Measurements from ENCODE around the gene OR6S1. TPM values are rescaled to one million over a fixed set of nuclear protein-coding genes. Genes with fewer than 3 reads are reported as not detected.

OR6S1 gene
- total and polyA plus RNA-seq, 2 experiments from 2014 or later, result not detected

- Histone ChIP-seq H3K4me1 (ENCODE audit: insufficient read depth) (peaks cover 27% of the 10 kb centered on the region), H2AFZ (peak within 1 kb of the TSS; percentile 79), H3K79me2 (peaks cover 15% of the 10 kb centered on the region), H3K9me3 (ENCODE audit: low read depth) (no peaks in the 10 kb centered on the region), H3K9me2 (replicated peaks; ENCODE audit: insufficient read depth) (no peaks in the 10 kb centered on the region), H3K36me3 (replicated peaks; ENCODE audit: insufficient read depth, low read depth) (no peaks in the 10 kb centered on the region), H3K27me3 (no peaks in the 10 kb centered on the region), H3K27ac (peak within 1 kb of the TSS; percentile 99), H3K4me2 (peak within 1 kb of the TSS; percentile 87), H3K4me3 (peak within 1 kb of the TSS; percentile 71), H4K20me1 (ENCODE audit: insufficient read depth, poor library complexity, severe bottlenecking) (no peaks in the 10 kb centered on the region)
- whole genome bisulfite sequencing (ENCODE audit: low lambda C conversion rate, missing lambda C conversion rate), result under 1% methylated on average over 42 of the region's 42 CpGs
- peak; percentile 92 for DNase-seq (ENCODE audit: low spot score)
- no peak for TF ChIP-seq EZH2phosphoT487 (IDR thresholded peaks at IDR 0.05; ENCODE audit: low read depth, severe bottlenecking, unreplicated experiment)
- TF ChIP-seq EZH2 (IDR thresholded peaks at IDR 0.05; ENCODE audit: borderline replicate concordance), result no peak
- TF ChIP-seq CTCF (IDR thresholded peaks at IDR 0.05; ENCODE audit: poor library complexity), result peak; percentile 16
Measured at GRCh38 chr14:20683891-20684661, 42.6 kb upstream of the OR6S1 start, which contains the start of gene RNASE4. Gene RNASE4 (plus strand): TSS chr14:20684560. CDS start chr14:20699372, 14,812 bp downstream.

GRCh38 chr14:20683125-20683890 lies 41.8 kb upstream of the OR6S1 start:
- H3K4me2 ChIP-seq, result peak overlapping the region; percentile 87
- H3K4me1 ChIP-seq (ENCODE audit: insufficient read depth), result peaks cover 20% of the 10 kb centered on the region
- H3K36me3 ChIP-seq (replicated peaks; ENCODE audit: insufficient read depth, low read depth), result no peaks in the 10 kb centered on the region
- no peaks in the 10 kb centered on the region for H3K9me3 ChIP-seq (ENCODE audit: low read depth)
- H2AFZ ChIP-seq, result peak overlapping the region; percentile 79
- no peaks in the 10 kb centered on the region for H4K20me1 ChIP-seq (ENCODE audit: insufficient read depth, poor library complexity, severe bottlenecking)
- no peaks in the 10 kb centered on the region for H3K9me2 ChIP-seq (replicated peaks; ENCODE audit: insufficient read depth)
- 1% methylated on average over 38 of the region's 38 CpGs for WGBS (ENCODE audit: low lambda C conversion rate, missing lambda C conversion rate)
- H3K79me2 ChIP-seq, result peaks cover 7% of the 10 kb centered on the region
- peak overlapping the region; percentile 57 for H3K4me3 ChIP-seq
- TF ChIP-seq EZH2 (IDR thresholded peaks at IDR 0.05; ENCODE audit: borderline replicate concordance) (no peak), CTCF (IDR thresholded peaks at IDR 0.05; ENCODE audit: poor library complexity) (no peak), EZH2phosphoT487 (IDR thresholded peaks at IDR 0.05; ENCODE audit: low read depth, severe bottlenecking, unreplicated experiment) (no peak)
- H3K27ac ChIP-seq, result peak overlapping the region; percentile 99
- peak; percentile 90 for DNase-seq (ENCODE audit: low spot score)
- no peaks in the 10 kb centered on the region for H3K27me3 ChIP-seq

- H3K36me3 ChIP-seq (replicated peaks; ENCODE audit: insufficient read depth, low read depth), result no peaks in the 10 kb centered on the region
- no peak for TF ChIP-seq EZH2 (IDR thresholded peaks at IDR 0.05; ENCODE audit: borderline replicate concordance)
- TF ChIP-seq CTCF (IDR thresholded peaks at IDR 0.05; ENCODE audit: poor library complexity), result peak; percentile 19
- no peak for TF ChIP-seq EZH2phosphoT487 (IDR thresholded peaks at IDR 0.05; ENCODE audit: low read depth, severe bottlenecking, unreplicated experiment)
- no peaks in the 10 kb centered on the region for H3K79me2 ChIP-seq
- DNase-seq (ENCODE audit: low spot score), result peak; percentile 96
- no peaks in the 10 kb centered on the region for H3K9me3 ChIP-seq (ENCODE audit: low read depth)
- H4K20me1 ChIP-seq (ENCODE audit: insufficient read depth, poor library complexity, severe bottlenecking), result no peaks in the 10 kb centered on the region
- H3K4me3 ChIP-seq, result peak overlapping the region; percentile 57
- peak overlapping the region; percentile 87 for H3K4me2 ChIP-seq
- under 1% methylated on average over 39 of the region's 40 CpGs for WGBS (ENCODE audit: low lambda C conversion rate, missing lambda C conversion rate)
- peak overlapping the region; percentile 78 for H2AFZ ChIP-seq
- peaks cover 17% of the 10 kb centered on the region for H3K4me1 ChIP-seq (ENCODE audit: insufficient read depth)
- H3K27me3 ChIP-seq, result no peaks in the 10 kb centered on the region
- no peaks in the 10 kb centered on the region for H3K9me2 ChIP-seq (replicated peaks; ENCODE audit: insufficient read depth)
- H3K27ac ChIP-seq, result peak overlapping the region; percentile 99
Measured at GRCh38 chr14:20682435-20683124, 41.1 kb upstream of the OR6S1 start.

Data from hepatocyte (in vitro differentiated cells).